GM10847 (cell line): ENCODE measurements around the gene ELP5.

Experiments used
- POLR2A ChIP-seq: IDR thresholded peaks from 2 replicates; pipeline ENCODE4 v1.6.1; 2011; ENCODE audit not compliant: insufficient read length; ENCODE audit errors: extremely low read depth

The ELP5 gene

DNA sequence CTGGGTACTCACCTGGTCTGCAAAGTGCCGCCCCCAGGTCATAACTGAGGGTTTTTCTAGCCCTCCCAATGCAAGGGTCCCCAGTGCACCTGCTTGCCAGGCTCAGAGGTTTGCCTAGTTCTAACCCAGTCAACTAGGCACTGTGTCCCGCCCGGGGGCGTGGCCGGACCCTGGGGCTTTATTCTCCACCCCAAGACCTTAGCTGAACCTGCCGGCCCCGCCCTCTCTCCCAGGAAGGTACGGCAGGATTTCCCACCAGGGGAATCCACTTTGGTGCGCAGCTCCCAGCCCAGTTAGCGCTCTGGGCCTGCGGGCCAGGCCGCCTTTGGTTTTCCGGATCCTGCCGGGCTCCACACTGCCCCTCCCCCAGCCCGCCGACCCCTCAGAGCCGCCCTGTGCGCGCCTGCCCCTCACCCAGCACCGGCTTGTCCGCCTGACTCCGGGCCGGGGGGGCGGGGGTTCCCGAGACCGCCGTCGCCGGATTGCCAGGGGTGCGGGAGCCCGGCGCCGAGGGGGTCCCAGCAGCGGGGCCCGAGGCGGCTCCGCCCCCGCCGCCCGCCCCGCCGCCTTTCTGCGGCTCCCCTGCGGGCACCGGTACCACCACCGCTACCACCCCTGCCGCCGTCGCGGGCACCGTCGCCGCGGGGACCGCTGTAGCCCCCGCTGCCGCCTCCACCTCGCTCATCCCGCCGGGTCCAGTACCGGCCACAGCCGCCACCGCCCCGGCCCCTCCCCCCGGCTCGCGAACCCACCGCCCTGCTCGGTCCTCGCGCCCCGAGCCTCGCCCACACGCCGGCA lies 42.0 kb downstream of the ELP5 start:
- no peak for TF ChIP-seq POLR2A

DNA sequence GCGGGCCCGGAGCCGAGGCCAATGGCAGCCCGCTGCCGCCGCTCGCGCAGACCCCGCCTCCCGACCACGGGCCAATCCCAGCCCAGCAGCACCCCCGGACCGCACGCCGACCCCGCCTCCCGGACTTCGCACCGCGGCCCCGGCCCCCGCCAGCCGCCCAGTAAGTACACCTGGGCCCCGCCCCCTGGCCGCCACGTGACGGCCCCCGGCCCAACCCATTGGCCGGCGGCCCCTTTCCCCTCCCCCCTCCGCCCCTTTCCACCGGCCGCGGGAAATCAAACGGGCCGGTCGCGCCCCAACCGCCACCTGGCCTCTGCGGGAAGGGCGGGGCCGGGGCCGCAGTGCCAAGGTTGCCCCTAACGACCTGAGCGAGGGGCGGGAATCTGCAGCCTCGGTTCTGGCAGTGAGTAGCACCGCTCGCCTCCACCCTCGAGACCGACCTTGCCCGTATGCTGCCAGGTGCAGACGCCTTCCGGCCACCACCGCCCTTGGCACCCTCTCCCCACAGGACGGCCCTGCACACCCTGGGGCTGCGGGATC lies 42.7 kb downstream of the ELP5 start, which contains the start of gene YBX2:
Gene YBX2, minus strand, starts transcription at position 26 of the 540 bp plus-strand sequence. CDS start 139 bp downstream, outside the sequence.
- no peak for TF ChIP-seq POLR2A

DNA sequence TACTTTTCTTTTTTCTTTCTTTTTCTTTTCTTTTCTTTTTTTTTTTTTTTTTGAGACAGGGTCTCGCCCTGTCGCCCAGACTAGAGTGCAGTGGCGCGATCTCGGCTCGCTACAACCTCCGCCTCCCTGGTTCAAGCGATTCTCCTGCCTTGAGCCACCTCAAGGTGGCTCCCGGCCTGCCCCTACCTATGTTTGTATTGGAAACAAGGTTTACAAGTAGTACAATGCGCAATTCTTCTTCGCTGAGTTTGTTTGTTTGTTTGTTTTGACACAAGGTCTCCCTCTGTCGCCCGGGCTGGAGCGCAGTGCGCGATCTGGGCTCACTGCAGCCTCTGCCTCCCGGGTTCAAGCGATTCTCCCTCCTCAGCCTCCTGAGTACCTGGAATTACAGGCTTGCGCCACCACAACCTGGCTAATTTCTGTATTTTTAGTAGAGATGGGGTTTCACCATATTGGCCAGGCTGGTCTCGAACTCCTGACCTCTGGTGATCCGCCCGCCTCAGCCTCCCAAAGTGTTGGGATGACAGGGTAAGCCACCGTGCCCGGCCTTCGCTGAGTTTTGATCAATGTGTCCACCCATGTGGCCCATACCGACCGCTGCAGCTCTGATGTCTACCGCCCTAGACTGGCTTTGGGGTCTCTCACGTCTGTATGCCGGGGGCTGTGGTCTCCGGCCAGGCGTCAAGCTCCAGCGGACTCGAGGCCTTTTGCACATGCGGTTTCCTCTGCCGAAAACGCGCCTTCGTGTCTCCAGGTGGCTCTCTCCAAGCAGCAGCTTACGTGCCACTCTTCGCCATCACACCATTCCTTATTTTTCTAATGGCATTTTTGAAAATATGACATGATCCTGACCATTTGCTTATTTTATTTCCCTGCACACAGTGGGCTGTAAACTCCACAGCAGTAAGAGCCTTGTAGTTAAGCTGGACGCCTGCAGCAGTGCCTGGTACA lies 43.5 kb downstream of the ELP5 start:
- no peak for TF ChIP-seq POLR2A

DNA sequence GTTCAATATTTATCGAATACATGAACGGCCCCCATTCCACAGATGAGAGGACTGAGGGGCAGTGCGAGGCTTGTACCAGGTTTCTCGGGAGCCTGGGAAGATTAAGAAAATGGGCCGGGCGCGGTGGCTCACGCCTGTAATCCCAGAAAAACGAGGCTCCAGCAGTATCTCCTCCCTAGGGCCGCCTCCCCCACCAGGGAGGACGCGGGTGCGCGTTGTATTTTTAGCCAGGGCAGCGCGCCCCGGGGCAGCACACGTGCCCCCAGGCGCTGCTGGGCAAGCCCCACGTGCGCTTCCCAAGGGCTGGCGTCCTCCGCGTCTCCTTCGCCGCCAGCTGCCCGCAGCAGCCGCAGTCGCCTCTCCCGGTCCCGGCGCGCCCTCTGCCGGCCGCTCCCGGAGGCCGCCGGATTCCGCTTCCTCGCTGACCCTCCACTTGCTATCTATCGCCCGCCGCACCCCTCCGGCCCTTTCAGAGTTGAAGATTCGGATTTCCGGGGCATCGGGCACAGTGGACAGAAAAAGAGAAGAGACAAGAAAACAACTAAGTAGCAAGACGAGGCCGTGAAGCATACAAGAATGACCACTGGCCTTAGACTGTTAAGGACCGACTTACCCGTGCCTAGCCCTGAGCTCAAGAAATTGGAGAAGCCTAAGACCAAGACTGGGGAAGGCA lies 44.3 kb downstream of the ELP5 start:
- TF ChIP-seq POLR2A: no peak

DNA sequence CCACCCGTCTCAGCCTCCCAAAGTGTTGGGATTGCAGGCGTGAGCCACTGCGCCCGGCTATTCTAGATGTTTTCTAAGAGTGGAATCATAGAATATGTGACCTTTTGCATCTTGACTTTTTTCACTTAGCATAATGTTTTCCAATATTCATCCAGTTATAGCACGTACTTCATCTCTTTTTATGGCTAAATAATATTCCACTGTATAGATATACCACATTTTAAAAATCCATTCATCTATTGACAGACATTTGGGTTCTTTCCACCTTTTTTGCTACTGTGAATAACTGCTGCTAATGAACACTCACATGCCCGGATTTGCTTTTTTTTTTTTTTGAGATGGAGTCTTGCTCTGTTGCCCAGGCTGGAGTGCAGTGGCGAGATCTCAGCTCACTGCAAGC lies 52.2 kb downstream of the ELP5 start:
- TF ChIP-seq POLR2A: no peak

DNA sequence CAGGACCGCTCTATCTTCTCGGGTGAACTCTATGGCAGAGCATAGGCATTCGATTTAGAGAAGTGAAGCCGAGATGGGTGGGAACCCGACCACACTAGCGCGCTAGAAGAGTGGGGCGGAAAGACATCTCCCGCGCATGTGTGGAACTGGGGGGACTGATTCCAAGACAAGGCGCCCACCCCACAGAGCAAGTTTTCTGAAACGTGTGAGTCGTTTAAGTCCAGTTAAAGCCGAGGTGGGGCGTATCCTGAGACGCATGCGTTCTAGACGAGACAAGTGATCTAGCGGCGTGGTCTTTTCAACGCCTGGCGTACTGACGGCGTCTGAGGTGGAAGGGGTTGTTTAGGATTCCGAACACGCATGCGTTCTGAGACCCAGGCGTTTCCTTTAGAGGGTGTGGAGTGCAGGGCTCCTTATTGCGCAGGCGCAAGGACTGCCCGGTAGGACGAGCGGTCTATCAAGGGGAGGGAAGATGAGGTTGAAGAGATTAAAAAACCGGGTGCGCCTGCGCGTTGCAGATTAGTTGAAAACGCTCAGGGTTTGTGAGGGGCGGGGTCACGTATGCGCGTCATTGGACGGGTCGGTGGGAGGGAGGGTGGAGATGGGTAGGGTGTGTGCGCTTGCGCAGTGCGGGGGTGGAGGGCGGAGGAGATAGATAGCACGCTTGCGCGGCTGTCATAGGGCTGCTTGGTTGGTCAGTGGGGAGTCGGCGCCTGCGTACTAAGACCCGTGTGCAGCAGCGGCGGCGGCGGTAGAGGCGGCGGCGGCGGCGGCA lies 55.1 kb downstream of the ELP5 start, which contains the start of gene EIF5A:
Gene EIF5A, plus strand, starts transcription at position 718 of the 775 bp plus-strand sequence. CDS start 2,008 bp downstream, outside the sequence.
- TF ChIP-seq POLR2A: peak; percentile 58

DNA sequence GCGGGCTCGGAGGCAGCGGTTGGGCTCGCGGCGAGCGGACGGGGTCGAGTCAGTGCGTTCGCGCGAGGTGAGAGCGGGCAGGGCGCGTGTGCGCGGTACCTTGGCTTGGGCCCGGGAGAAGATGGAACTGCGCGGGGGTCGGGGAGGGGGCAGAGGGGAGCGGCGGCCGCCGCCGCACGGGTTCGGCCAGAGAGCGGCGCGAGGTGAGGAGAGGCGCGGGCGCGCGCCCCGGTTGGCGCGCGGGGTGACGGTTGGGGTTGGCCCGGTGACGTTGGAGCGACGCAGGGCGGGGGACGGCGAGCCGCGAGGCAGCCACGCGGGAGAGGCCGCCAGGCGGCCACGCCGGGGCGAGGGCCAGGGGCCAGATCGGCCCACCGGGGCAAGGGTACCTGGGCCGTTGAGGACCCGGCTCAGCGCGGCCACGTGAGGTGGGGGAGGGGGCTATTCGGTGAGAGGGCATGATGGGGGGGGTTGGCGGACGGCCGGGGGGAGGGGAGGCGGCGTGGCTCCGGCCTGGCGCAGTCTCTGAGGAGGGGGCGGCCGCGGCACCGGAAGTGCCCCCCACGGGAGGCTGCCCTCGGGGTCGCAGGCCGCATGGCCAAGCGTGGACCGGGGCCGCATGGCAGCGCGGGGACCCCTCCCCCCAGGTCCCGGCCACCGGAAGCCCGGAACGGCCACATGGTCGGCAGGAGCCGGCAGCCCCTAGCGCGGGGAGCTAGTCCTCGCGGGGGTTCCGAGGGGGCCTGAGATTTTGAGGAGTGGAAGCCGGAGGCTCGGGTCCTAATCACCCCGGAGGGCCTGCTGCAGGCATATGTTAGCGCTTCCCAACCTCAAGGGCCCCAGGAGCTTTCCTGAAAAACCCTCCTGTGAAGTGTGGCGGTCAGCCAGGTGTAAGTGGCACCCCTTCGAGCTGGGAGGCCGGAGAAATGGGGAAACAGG lies 55.9 kb downstream of the ELP5 start:
- TF ChIP-seq POLR2A: no peak

DNA sequence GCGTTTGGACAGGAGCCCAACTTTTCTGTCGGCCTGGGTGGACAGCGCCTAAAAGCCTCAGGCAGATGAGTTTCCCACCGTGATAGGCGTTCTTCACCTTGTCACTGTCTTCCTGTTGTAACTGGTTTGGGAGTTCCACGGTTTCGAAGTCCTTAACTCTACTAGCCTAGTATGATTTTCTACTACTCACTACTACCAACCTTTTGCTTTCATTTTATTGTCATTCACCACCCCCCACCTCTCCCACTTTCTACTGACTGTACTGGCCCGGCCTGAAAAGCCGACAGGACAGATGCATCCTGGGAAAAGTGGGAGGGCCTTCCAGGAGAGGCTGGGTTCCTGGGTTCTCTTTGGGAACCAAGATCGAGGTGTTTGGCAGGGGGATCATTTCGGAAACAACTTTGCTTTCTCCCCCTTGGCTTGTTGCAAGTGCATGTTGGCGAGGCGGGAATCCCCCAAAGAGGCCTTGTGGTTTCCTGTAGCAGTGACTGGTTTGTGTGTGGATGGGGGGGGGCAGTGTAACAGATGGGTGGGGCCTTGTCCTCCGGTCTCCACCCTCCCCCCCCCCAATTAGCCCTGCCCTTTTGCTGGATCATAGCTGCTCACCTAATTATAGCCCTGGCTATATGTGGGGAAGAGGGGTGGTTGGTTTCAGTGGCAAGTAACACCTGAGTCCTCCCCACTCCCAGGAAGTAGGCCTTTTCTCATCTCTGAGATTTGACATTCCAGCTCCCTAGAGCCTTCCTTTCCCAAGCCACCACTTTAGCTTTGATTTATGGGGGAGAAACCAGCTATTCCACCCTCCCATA lies 56.8 kb downstream of the ELP5 start:
- peak; percentile 0 for TF ChIP-seq POLR2A
